ENCODE measurements around the gene PPIL3.
A peak's percentile ranks its signal among the peaks of the same experiment; 100 is the strongest.

PPIL3 gene

DNA sequence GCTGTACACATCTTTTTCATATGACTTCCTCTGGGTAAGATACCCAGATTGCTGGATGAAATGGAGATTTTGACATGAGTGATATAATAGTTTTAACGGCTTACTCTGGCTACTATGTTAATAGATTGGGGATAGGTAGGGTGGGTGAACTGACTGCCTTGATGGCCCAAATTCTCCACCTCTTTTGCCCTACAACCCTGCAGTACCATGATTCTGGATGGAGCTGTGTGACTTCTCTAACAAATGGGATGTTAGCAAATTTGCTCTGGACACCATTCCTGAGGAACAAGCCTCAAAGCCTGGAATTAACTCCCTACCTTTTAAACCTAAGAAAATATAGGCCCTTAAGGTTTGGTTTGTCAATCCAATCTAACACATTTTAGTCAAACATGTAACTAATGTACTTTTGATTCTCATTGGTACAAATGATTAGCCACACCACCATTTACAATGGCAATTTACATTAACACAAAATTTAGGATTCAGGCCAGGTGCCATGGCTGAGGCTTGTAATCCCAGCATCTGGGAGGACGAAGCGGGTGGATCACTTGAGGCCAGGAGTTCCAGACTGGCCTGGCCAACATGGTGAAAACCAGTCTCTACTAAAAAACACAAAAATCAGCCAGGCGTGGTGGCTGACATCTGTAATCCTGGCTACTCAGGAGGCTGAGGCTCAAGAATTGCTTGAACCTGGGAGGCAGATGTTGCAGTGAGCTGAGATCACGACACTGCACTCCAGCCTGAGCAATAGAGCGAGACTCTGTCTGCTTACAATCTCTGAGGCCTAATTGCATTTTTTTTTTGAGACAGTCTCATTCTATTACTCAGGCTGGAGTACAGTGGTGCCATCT lies 37.3 kb downstream of the PPIL3 start:
- TF ChIP-seq TOX (CRISPR knock-in tag; IDR thresholded peaks at IDR 0.05; ENCODE audit: borderline replicate concordance): no peak
- no peak for TF ChIP-seq ARNTL (CRISPR knock-in tag; IDR thresholded peaks at IDR 0.05; ENCODE audit: borderline replicate concordance, low read depth)
- TF ChIP-seq PPARA (CRISPR knock-in tag; IDR thresholded peaks at IDR 0.05; ENCODE audit: borderline replicate concordance): no peak
- no peak for TF ChIP-seq ISL1 (CRISPR knock-in tag; IDR thresholded peaks at IDR 0.05)
- no peak for TF ChIP-seq ZC3H10 (CRISPR knock-in tag; IDR thresholded peaks at IDR 0.05)
- TF ChIP-seq ZFP3 (CRISPR knock-in tag; IDR thresholded peaks at IDR 0.05): no peak
- TF ChIP-seq CSDC2 (CRISPR knock-in tag; IDR thresholded peaks at IDR 0.05): no peak
- TF ChIP-seq ZNF70 (CRISPR knock-in tag; IDR thresholded peaks at IDR 0.05): no peak
- TF ChIP-seq PATZ1 (CRISPR knock-in tag; IDR thresholded peaks at IDR 0.05; ENCODE audit: borderline replicate concordance): no peak
- TF ChIP-seq, protein P1, sequence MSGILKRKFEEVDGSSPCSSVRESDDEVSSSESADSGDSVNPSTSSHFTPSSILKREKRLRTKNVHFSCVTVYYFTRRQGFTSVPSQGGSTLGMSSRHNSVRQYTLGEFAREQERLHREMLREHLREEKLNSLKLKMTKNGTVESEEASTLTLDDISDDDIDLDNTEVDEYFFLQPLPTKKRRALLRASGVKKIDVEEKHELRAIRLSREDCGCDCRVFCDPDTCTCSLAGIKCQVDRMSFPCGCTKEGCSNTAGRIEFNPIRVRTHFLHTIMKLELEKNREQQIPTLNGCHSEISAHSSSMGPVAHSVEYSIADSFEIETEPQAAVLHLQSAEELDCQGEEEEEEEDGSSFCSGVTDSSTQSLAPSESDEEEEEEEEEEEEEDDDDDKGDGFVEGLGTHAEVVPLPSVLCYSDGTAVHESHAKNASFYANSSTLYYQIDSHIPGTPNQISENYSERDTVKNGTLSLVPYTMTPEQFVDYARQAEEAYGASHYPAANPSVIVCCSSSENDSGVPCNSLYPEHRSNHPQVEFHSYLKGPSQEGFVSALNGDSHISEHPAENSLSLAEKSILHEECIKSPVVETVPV (CRISPR knock-in tag; IDR thresholded peaks at IDR 0.05): no peak
- no peak for TF ChIP-seq RARB (CRISPR knock-in tag; IDR thresholded peaks at IDR 0.05)
- no peak for TF ChIP-seq TCF4 (CRISPR knock-in tag; IDR thresholded peaks at IDR 0.05; ENCODE audit: borderline replicate concordance)
- no peak for TF ChIP-seq BACH2 (CRISPR knock-in tag; IDR thresholded peaks at IDR 0.05; ENCODE audit: borderline replicate concordance)
- TF ChIP-seq, protein P2, sequence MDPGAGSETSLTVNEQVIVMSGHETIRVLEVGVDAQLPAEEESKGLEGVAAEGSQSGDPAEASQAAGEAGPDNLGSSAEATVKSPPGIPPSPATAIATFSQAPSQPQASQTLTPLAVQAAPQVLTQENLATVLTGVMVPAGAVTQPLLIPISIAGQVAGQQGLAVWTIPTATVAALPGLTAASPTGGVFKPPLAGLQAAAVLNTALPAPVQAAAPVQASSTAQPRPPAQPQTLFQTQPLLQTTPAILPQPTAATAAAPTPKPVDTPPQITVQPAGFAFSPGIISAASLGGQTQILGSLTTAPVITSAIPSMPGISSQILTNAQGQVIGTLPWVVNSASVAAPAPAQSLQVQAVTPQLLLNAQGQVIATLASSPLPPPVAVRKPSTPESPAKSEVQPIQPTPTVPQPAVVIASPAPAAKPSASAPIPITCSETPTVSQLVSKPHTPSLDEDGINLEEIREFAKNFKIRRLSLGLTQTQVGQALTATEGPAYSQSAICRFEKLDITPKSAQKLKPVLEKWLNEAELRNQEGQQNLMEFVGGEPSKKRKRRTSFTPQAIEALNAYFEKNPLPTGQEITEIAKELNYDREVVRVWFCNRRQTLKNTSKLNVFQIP (CRISPR knock-in tag; IDR thresholded peaks at IDR 0.05; ENCODE audit: borderline replicate concordance, low read depth): no peak
- TF ChIP-seq ZNF565 (CRISPR knock-in tag; conservative IDR thresholded peaks at IDR 0.05; ENCODE audit: low read depth): no peak
- TF ChIP-seq ESRRG (CRISPR knock-in tag; IDR thresholded peaks at IDR 0.05): no peak

DNA sequence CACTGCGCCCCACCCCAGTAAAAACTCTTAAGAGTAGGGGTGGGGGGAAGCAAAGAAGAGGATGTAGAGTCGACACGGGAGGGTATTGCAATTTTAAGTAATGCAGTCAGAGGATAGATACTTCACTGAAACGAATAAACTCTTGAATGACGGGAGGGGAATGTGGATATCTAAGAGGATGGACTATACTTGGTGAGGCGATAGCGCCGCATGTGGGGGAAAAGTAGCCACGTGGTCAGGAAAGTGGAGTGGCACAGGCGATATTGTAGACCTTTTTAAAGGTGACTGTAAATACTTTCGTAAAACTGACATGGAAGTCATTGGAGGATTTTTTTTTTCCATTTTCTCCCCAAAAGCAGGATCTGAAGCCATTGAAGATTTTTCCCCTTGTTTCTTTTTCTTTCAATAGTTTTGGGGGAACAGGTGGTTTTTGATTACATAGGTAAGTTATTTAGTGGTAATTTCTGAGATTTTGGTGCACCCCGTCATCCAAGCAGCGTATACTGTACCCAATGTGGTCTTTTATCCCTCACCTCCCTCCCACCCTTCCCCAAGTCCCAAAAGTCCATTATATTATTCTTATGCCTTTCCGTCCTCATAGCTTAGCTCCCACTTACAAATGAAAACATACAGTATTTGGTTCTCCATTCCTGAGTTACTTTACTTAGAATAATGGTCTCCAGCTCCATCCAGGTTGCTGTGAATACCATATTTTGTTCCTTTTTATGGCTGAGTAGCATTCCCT lies 38.2 kb downstream of the PPIL3 start:
- ATAC-seq: peak; percentile 12
- TF ChIP-seq OSR1 (CRISPR knock-in tag; IDR thresholded peaks at IDR 0.05) (no peak), ESRRG (CRISPR knock-in tag; IDR thresholded peaks at IDR 0.05) (no peak), PATZ1 (CRISPR knock-in tag; IDR thresholded peaks at IDR 0.05; ENCODE audit: borderline replicate concordance) (no peak), ISL1 (CRISPR knock-in tag; IDR thresholded peaks at IDR 0.05) (no peak), ARNTL (CRISPR knock-in tag; IDR thresholded peaks at IDR 0.05; ENCODE audit: borderline replicate concordance, low read depth) (no peak), TOX (CRISPR knock-in tag; IDR thresholded peaks at IDR 0.05; ENCODE audit: borderline replicate concordance) (no peak), SNAI2 (CRISPR knock-in tag; IDR thresholded peaks at IDR 0.05) (no peak), BACH2 (CRISPR knock-in tag; IDR thresholded peaks at IDR 0.05; ENCODE audit: borderline replicate concordance) (no peak), TCF4 (CRISPR knock-in tag; IDR thresholded peaks at IDR 0.05; ENCODE audit: borderline replicate concordance) (no peak), ZNF565 (CRISPR knock-in tag; conservative IDR thresholded peaks at IDR 0.05; ENCODE audit: low read depth) (no peak), CSDC2 (CRISPR knock-in tag; IDR thresholded peaks at IDR 0.05) (no peak)

More for the DNA sequence above, 37.3 kb downstream of the PPIL3 start:
- no peak for ATAC-seq

DNA sequence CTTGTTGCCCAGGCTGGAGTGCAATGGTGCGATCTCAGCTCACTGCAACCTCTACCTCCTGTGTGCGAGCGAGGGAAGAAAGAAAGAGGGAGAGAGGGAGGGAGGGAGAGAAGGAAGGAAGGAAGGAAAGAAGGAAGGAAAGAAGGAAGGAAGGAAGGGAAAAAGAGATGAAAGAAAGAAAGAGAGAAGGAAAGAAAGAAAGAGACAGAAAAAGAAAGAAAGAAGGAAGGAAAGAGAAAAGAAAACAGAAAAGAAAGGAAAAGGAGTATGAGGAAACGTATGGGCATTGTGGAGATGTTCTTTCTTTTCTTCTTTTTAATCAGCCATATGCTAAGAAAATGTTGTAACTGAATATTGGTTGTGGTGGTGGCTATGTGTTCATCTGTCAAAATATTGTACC lies 40.9 kb downstream of the PPIL3 start:
- no peak for ATAC-seq
- TF ChIP-seq, protein P2 (CRISPR knock-in tag; IDR thresholded peaks at IDR 0.05; ENCODE audit: borderline replicate concordance, low read depth): no peak

All from SK-N-SH treated with all-trans-retinoic acid at 6 μM for 48 hours (cell line).